GM21723 (cell line): ENCODE results near the gene UGT2B11.
"Not testable (repeated sequence)": the region's sequence is repeated elsewhere in the genome, so short reads cannot be mapped to it uniquely, and the experiment has no call there.

ENCODE experiments used
- ATAC-seq: cut with Tn5 transposase; IDR thresholded peaks from one replicate; pipeline ENCODE4 v1.9.1; 2021; ENCODE audit warnings: mild to moderate bottlenecking, moderate library complexity; ENCODE audit not compliant: unreplicated experiment

UGT2B11 gene

DNA sequence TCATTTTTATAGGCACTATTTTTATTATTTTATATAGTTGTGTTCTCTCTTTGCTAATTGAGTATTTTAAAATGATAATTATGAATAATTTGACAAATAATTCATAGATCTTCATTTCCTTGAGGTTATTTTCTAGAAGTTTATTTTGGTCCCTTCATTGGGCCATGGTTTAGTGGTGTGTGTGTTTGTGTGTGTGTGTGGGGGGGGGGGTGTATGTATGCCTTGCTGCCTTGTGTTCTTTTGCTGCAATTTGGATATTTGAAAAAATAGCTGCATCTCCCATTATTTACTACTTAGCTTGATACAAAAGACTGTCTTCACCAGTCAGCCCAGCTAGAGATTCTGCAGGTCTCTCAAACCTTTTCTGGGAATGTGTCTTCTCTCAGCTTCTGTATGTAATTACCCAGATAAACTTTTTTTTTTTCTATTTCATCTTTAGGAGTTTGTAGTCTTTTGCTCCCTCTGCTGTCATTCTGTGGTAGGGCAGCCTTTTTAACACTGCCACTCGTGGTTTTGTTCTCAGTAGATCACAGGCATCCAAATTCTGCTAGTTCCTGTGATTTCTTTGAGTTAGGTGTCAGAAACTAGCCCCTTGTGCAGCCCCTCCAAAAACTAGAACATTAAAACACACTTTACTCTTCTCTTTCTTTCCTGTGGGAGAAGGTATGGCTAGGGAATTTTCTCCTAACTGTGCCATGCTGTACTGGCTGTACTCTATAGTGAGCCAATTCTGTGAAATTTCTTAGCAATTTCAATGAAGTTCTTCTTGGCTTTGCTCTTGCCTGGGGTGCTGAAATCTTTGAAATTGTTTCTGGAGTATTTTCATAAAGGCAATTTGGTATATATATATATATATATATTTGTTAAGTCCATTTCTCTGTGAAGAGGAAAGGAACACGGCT, 44.1 kb downstream of the UGT2B11 start:
- ATAC-seq: peak; percentile 83

GRCh38 chr4:69169171-69169570, 45.4 kb downstream of the UGT2B11 start:
- not testable (repeated sequence) for ATAC-seq

- ATAC-seq: no peak
These were observed 47.2 kb downstream of the UGT2B11 start for GRCh38 chr4:69167300-69167699.

- ATAC-seq: not testable (repeated sequence)
These were observed 48.2 kb downstream of the UGT2B11 start for GRCh38 chr4:69166376-69166775.

GRCh38 chr4:69165707-69166106, 48.8 kb downstream of the UGT2B11 start:
- ATAC-seq: not testable (repeated sequence)

- no peak for ATAC-seq
These were observed 57.6 kb downstream of the UGT2B11 start for GRCh38 chr4:69156913-69157312.

- ATAC-seq: no peak
These were observed 60.5 kb downstream of the UGT2B11 start for GRCh38 chr4:69154021-69154420.
